CD4-positive, alpha-beta T cell treated with Interleukin-6 at 100 ng/mL for 8 hours (primary cell): ENCODE results near the gene NECTIN1.
"Not testable (repeated sequence)": the region's sequence is repeated elsewhere in the genome, so short reads cannot be mapped to it uniquely, and the experiment has no call there.

Source experiments
- DNase-seq: peaks from one replicate; pipeline ENCODE4 v3.0.0-alpha.2; 2020; ENCODE audit warnings: mixed read lengths, low spot score

The NECTIN1 gene

DNA sequence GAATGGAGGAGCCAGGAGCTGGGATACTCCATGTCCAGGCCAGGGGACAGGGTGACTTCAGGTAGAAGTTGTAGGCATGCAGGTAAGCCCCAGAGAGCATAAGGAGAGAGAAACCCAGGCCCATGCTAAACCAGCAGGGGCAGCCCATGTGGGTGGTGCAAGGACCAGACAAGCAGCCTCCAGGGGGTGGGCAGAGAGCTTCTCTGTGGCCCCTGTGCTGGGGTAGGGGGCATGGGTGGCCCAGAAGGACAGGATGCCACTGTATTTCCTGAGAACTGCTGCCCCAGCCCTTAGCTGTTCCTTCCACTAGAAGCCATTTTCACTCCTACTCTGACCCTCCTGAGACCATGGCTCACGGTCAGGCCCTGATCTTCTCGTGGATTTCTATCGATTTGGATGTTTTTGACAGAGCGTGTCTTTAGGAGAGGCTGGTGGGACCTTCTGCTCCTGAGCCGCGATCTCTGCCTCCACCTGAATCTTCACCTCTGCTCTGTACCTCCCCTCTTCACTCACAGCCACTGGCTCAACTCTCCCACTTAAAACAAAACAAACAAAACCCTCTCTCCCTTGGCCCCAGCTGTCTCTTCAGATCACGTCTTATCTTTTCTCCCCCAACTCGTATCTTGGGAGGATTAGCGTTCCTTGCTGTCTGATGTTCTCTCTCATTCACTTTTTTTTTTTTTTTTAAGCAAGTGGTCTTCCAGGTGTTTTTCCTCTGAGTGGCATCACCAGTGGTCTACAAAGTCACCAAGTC, 112.2 kb downstream of the NECTIN1 start:
- DNase-seq = no peak

DNA sequence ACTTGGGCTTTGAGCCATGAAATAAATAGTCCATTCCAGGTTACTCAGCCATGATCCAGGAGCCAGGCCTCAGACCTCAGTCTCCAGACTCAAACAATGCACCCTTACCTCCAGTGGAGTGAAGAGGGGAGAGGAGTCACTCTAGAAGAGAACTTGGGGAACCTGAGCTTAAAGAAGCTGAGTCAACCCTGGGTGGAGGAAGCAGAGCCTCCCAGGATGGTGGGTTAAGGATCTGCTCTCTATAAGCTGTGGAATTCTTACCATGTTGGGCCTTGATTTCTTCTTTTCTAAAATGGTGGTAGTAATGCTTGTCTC, 113.2 kb downstream of the NECTIN1 start:
- no peak for DNase-seq

DNA sequence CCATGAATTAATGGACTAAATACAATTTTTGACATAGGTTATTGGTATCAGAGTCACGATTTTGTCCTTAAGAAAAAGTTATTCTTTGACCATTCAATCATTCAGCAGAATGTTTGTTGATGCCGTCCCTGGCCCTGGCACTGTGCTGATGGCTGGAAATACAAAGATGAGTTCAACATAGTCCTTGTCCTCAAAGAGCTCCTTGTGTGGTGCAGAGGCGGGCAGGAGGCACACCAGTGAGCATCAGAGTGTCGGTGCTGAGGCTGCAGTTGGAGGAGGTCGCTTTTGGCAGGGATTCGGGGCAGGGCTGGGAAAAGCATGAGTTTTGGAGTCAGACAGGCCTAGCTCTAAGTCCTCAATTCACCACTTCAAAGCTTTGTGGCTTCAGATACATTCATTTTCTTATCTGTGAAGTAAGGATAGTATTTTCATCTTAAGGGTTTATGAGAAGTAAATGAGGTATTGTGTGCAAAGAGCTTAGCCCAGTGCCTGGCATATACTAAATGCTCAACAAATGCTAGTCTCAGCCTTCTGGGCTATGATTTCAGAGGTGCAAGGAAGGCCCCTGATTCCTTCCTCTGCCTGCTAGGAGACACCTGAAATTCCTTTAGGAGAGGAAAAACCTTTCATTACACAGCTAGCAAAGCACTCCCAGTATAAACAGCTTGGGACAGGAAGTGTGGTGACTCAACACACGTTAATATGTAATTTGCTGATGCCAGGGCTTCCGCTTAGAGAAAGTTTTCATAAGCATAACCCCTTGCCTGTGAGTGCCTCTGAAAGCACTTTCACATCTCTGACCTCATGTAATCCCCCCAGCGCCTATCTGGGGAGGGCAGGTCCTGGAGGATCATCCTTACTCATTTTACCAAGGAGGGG, 113.8 kb downstream of the NECTIN1 start:
- DNase-seq = no peak

DNA sequence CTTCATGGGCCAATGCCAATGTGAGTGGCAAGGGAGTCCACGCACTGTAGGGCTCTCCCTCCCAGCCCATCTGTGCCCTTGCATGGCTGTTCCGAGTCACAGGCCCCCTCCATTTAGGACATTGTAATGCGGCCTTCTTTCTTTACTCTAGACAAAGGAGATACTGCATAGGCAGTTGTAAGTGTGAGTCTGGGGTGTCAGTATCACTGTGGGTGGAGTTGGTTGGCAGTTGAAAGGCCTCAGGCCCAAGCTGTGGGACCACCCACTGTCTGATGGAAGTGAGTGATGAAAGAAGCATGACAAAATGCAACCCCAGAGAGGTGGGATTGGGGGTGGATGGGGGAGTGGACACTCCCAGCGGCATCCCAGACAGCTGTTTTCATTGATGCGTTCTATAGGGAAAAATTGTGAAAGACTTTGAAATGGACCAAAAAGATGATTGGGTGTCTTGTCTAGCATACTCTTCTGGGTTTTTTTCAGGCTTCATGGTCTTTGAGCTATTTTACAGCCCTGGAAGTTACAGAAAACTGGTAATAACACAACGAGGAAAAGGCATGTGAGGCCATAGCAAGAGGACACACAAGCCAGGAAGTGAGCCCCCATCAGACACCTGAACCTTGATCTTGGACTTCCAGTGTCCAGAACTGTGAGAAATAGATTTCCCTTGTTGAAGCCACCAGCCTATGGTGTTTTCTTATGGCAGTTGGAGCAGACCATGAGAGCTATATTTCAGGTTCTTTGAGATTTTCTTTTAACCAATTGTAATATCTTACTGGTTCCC, 114.6 kb downstream of the NECTIN1 start:
- no peak for DNase-seq

DNA sequence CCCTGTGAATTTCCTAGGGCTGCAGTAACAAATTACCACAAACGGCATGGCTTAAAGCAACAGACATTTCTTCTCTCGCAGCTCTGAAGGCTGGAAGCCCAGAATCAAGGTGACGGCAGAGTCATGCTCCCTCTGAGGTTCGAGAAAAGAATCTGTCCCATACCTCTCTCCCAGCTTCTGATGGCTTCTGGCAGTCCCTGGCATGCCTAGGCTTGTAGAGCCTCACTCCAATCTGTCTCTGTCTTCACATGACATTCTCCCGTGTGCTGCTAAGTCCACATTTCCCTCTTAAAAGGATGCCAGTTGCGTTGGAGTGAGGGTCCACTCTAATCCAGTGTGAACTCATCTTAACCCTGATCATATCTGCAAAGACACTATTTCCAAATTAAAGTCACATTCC, 116.2 kb downstream of the NECTIN1 start:
- no peak for DNase-seq

DNA sequence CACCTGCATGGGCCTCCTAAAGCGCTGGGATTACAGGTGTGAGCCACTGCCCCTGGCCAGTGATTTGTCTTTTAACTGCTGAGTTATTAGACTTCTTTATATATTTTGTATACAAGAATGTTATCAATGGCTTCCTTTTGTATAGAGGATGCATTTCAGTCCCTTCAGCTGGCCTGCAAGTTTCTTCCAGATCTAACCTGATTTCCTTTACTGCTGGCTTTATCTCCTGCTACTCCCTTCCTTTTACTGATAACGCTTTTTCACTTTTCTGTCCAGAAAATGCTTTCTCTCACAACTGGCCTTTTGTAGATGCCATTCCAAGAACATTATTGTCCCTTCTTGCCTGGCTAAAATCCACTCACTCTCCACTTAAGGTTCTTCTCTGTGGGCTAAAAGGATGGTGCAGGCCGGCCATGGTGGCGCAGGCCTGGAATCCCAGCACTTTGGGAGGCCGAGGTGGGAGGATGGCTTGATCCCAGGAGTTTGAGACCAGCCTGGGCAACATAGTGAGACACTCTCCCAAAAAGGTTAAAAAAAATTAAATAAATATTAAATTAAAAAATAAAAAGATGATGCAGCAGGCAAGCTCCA, 118.1 kb downstream of the NECTIN1 start:
- DNase-seq = no peak

DNA sequence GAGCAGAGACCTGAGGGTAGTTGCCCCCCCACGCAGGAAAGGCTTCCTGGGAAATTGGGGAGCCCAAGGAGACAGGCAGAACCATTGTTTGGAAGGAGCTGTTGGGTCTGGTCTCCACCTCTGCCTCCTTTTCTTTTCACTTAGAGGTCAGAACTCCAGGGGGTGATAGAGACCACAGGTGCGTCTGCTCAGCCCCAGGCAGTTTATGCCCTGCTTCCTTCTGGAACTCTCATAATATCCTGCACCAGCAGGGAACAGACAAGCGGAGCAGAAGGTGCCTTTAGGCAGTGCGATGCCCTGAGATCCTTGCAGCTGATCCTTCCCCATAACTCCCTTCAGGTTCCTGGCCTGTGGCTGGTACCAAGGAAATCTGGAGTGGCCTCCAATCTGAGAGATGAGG, 120.2 kb downstream of the NECTIN1 start:
- no peak for DNase-seq

DNA sequence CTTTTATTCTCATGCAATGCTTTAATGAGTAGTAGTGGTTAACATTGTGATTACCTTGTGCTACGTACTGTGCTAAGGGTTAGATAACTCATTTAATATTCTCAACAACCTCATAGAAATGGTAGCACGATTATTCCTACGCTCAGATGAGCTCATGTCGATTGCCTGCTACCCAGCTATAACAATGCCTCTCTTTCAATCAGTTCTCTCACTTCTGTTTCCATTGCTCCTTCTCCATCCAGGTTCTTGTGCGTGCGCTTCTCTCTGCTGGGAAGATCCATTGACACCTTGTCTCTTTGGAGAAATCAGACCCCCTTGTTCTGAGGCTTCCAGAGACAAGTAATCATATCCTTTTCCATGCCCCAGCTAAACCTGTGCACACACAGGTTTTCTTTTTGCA, 120.8 kb downstream of the NECTIN1 start:
- DNase-seq = no peak

DNA sequence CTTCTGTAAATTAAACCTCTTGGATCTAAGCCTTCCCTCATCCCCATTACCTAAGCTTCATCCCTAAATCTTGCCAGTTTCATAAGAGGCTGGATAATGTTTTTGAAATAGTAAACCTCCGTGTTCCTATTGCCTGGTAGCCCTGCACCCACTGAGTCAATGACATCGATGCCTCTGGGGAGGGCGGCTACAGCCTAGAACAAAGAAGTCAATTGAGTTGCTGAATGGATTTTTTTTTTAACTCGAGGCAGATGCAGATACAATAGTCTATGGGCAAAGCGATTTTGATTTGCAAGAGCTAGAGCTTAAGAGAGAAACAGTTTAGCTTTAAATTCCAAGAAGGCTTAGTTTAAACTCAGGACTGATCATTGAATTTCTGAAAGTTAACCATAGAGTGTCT, 121.3 kb downstream of the NECTIN1 start:
- no peak for DNase-seq

DNA sequence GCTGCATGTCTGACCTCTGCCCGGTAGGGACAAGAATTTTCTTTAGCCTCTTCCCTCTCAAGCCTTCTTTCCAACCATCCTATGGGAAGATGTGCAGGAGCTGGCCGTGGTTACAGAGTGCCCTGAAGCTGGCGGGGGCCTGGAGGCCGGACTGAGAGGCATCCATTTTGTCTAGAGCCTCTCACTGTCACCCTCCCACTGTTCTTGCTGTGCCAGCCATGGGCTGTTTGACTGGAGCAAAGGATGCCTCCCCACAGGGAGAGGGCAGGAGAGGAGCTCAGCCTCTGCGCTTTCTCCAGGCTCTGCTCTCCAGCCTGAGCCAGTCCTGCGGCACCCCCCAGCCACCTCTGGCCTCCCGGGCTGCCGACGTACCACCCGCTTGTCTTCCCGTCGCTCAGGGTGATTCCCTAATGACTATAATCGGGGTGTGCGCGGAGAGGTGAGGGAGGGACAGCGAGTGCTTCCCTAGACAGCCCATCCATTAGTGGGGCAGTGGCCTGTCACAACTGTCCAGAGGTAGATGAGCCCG, 123.8 kb downstream of the NECTIN1 start:
- DNase-seq = no peak

DNA sequence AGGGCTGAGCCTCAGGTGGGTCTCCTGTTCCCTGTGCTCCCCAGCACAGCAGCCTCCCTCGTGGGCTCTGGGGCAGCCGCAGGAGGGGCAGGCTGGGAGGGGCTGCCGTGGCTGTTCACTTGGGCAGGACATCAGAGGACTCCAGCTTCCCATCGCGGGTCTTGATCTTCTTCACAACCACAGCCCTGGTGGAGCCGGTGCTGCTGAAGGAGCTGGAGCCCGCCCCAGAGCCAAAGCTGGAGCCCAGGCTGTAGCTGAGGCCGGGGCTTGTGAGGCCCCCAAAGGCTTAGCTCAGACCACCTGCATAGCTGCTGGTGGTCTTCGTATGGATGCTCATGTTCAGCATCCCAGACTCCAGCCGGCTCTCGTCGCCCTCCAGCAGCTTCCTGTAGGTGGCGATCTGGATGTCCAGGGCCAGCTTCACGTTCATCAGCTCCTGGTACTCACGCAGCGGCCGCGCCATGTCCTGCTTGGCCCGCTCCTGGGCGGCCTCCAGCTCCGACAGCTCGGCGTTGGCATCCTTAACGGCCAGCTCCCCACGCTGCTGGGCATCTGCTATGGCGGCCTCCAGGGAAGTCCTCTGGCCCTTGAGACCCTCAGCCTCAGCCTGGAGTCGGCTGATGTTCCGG, 126.1 kb downstream of the NECTIN1 start:
- no peak for DNase-seq

DNA sequence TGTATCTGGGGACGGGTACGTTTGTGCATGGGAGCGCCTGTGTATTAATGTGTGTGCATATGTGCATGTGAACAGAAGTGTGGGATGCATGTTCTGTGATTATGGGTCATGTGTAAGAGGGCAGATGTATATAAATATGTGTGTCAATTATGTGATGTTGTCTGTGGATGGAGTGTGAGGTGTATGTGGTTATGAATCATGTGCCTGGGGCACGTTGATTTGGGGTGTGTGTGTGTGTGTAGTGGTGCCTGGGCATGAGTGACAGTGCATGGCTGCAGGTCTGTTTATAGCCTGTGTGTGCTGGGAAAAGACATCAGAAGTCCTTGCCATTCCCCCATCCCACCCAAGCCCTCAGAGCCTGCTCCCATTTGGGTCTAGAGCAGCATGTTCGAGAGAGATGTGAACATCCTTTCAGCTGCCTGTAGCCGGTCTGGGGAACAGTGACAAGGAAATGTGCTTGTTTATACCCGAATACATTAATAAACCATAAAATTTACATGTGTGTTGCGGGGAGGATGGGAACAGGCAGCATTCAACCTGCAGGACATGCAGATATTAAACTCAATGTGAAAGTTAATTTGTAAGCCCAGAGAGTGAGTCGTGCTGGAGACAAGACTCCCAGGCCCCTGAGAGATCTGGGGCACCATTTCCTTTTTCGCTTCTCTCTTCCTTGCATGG, 129.0 kb downstream of the NECTIN1 start:
- DNase-seq = no peak

DNA sequence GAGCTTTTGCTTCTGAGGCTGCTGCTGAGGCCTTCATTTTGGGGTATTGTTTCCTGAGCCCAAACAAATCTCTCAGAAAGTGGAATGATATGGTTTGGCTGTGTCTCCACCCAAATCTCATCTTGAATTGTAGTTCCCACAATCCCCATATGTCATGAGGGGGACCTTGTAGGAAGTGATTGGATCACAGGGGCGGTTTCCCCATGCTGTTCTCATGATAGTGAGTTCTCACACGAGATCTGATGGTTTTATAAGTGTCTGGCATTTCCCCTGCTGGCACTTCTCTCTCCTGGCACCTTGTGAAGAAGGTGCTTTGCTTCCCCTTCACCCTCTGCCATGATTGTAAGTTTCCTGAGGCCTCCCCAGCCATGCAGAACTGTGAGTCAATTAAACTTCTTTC, 133.1 kb downstream of the NECTIN1 start:
- not testable (repeated sequence) for DNase-seq

DNA sequence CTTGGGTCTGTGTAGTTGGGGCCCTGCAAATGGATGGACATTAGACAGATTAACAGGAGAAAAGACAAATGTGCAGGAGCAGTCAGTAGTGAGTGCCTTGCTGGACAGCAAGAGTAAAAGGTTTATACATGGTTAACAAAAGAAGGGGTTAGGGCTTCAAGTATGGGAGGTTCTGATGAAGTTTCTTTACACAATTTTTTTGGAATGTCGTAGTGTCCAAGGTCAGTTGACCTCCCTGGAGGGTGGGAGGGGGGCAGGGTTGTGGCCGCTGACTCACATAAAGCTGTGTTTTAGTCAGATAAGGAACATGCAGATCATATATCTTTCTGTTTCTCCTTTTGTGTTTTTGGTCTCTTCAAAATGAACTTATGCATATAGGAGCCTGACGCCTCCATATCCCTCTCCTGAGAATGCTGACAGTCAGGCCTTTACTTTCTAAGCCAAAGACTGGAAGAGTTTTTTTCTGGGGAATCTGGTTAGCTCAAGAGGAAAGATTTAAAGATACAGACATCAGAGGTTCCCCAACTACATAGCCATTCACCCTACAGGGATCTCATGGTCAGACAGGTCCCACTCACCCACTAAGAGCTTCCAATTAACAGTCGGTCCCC, 134.3 kb downstream of the NECTIN1 start:
- DNase-seq = no peak

DNA sequence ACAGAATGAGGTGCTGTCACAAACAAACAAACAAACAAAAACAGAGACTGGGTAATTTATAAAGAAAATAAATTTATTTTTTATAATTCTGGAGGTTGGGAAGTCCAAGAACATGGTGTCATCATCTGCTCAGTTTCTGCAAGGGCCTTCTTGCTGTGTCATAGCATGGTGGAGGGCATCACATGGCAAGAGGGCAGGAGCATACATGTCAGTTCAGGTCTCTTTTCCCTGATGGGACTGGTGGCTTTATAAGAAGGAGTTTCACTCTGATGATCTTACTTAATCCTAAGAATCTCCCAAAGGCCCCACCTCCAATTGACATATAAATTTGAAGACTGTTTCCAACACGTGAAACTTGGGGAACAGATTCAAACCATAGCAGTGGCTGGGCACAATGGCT, 135.7 kb downstream of the NECTIN1 start:
- DNase-seq = no peak

DNA sequence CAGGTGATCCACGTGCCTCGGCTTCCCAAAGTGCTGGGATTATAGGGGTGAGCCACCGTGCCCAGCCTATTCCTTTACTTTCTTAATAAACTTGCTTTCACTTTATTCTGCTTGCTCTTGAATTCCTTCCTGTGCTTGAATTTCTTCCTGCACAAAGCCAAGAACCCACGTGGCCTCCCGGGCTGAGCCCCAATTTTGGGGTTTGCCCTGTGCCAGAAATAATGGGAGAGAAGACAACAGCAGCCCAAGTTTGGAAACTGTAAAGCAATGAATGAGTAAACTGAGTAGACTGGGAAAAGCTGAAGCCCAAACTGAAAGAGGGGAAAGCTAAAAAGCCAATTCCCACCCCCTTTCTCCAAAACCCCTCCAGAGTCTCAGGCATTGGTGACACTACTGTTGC, 136.4 kb downstream of the NECTIN1 start:
- no peak for DNase-seq

DNA sequence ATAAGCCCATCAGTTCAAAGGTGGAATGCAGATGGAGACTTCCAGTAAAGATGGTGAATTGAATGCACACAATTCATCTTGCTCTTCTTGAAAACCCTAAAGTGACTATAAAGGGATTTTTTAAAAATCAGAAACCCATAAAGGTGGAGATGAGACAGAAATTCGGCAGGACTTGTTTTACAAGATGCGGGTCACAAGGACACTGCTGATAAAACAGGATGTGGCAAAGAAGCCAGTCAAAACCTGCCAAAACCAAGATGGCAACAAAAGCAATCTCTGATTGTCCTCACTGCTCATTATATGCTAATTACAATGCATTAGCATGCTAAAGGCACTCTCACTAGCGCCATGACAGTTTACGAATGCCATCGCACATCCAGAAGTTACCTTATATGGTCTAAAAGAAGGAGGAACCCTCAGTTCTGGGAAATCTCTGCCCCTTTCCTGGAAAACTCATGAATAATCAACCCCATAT, 137.1 kb downstream of the NECTIN1 start:
- no peak for DNase-seq

DNA sequence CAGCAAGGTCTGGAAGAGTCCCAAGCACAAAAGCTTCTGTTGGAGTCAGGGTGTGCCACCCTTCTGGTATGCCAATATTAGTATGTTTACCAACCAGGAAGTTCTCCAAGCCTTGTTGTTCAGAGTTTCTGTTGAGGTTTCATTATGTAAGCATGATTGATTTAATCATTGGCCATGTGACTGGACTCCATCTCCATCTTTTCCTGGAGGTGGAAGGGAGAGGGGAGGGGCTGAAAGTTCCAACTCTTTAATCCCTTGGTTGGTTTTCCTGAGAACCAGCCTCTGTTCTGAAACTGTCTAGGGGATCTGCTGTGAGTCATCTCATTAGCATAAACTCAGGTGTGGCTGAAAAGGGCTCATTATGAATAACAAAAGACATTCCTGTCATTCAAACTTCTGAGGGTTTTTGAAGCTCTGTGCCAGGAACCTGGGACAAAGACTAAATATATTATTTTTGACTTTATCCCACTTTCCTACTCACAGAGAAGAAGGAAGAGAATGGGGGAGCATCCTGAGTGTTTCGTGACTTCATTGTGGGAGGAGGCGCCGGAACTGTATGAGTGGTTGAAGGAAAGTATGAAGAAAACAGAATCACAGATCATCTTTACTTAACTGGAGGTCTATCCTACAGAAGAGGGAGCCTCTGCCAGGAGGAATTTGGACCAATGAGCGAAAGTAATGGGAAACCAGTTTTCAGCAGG, 138.2 kb downstream of the NECTIN1 start:
- DNase-seq = no peak

DNA sequence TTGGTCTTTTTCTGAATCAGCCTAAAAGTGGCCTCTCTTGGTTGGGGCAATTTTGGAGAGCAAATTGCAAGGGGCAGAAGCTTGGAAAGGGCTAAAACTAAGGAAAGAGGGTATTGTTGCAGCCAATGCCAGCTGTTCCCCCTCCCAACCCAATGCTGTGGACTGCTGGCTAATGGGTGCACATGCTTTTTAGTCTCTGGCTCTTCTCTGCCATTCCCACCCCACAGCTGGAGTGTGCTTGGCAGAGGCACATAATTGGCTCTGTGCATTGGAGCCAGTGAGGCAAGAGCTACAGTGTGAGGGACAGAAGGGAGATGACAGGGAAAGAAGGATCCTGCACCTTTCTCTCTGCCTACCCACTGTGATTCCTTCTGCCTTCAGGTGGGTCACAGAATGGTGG, 140.0 kb downstream of the NECTIN1 start:
- DNase-seq = no peak
